Endodermal cell (in vitro differentiated cells): Measurements from ENCODE around the gene HIRA. TPM values are rescaled to one million over a fixed set of nuclear protein-coding genes. Genes with fewer than 3 reads are reported as not detected.

Experiments
- DNase-seq: peaks from one replicate; pipeline ENCODE4 v3.0.0-alpha.2; 2017
- H3K27ac ChIP-seq: 2 replicates; pipeline ENCODE4 v1.5.1; 2013; ENCODE audit warnings: mild to moderate bottlenecking, low read depth, low read length, moderate library complexity
- H3K27me3 ChIP-seq: 2 replicates; pipeline ENCODE4 v1.6.1; 2013; ENCODE audit warnings: mild to moderate bottlenecking, low read length, moderate library complexity; ENCODE audit not compliant: insufficient read depth, control insufficient read depth, poor library complexity, severe bottlenecking
- H3K36me3 ChIP-seq: 2 replicates; pipeline ENCODE4 v1.7.0; 2013; ENCODE audit warnings: mild to moderate bottlenecking, low read length, moderate library complexity; ENCODE audit not compliant: control insufficient read depth, insufficient read depth
- H3K4me1 ChIP-seq: one replicate; pipeline ENCODE4 v1.7.0; 2013; ENCODE audit warnings: low read length; ENCODE audit not compliant: control insufficient read depth, insufficient read depth
- H3K4me3 ChIP-seq: 2 replicates; pipeline ENCODE4 v1.5.1; 2013; ENCODE audit warnings: mild to moderate bottlenecking, low read length, moderate library complexity
- H3K9ac ChIP-seq: 2 replicates; pipeline ENCODE4 v1.6.1; 2013; ENCODE audit warnings: mild to moderate bottlenecking, low read length, moderate library complexity; ENCODE audit not compliant: poor library complexity, severe bottlenecking; ENCODE audit errors: extremely low read depth
- H3K9me3 ChIP-seq: 2 replicates; pipeline ENCODE4 v1.6.1; 2013; ENCODE audit warnings: mild to moderate bottlenecking, low read length, moderate library complexity; ENCODE audit not compliant: control insufficient read depth
- H3K27ac Mint-ChIP-seq: 2 replicates; pipeline ENCODE4 v1.8.0; 2020; ENCODE audit warnings: mixed read lengths
- H3K27me3 Mint-ChIP-seq: 2 replicates; pipeline ENCODE4 v1.8.0; 2021; ENCODE audit warnings: mild to moderate bottlenecking, mixed read lengths; ENCODE audit not compliant: insufficient read depth
- H3K36me3 Mint-ChIP-seq: 2 replicates; pipeline ENCODE4 v1.8.0; 2020; ENCODE audit warnings: low read depth, mixed read lengths
- H3K4me1 Mint-ChIP-seq: 2 replicates; pipeline ENCODE4 v1.8.0; 2020; ENCODE audit warnings: mixed read lengths
- H3K4me3 Mint-ChIP-seq: 2 replicates; pipeline ENCODE4 v1.8.0; 2020; ENCODE audit warnings: mild to moderate bottlenecking, moderate library complexity, mixed read lengths
- H3K9me3 Mint-ChIP-seq: 2 replicates; pipeline ENCODE4 v1.8.0; 2020; ENCODE audit warnings: mild to moderate bottlenecking, mixed read lengths
- CTCF ChIP-seq: fragments of 200-600 bp; sonication (generic); conservative IDR thresholded peaks from 2 replicates; pipeline ENCODE4 v1.5.0; 2021; ENCODE audit warnings: antibody characterized with exemption, mild to moderate bottlenecking
- WGBS, 2 experiments: methylation state at CpG; one replicate each; pipeline versions ENCODE4 v1.1.5 to v1.1.7; 2013; ENCODE audit warnings: missing lambda C conversion rate in 2 of 2, mixed read lengths in 1 of 2; ENCODE audit not compliant: insufficient coverage in 1 of 2, insufficient read length in 1 of 2; 5-methylcytosine and 5-hydroxymethylcytosine counted together
- total RNA-seq, 2 donors: library from RNA; stranded (reverse); fragmentation: NEBNext Ultra II Directional in 1 of 2; extraction: Animal tissue kit (Norgen Biotek cat#: 25700) in 1 of 2; gene quantifications; 2 replicates in 1 of 2; 3 replicates in 1 of 2; pipeline ENCODE4 v1.2.1, GENCODE V29; 2021

HIRA gene
- total RNA-seq, 2 donors from 2014 or later = 44.8 to 46.6 TPM

- no peak for TF ChIP-seq CTCF
- no peak for DNase-seq
- H3K4me3 Mint-ChIP-seq = no peak overlapping the region
- H3K4me1 Mint-ChIP-seq = no peaks in the 10 kb centered on the region
- Histone ChIP-seq H3K9me3 (no peaks in the 10 kb centered on the region), H3K4me1 (no peaks in the 10 kb centered on the region), H3K4me3 (no peak overlapping the region), H3K27ac (no peak overlapping the region), H3K36me3 (peaks cover 77% of the 10 kb centered on the region), H3K27me3 (no peaks in the 10 kb centered on the region), H3K9ac (no peak overlapping the region)
- no peaks in the 10 kb centered on the region for H3K27me3 Mint-ChIP-seq
- no peaks in the 10 kb centered on the region for H3K9me3 Mint-ChIP-seq
- no peak overlapping the region for H3K27ac Mint-ChIP-seq
- 93 to 95% methylated on average over 2 of the region's 2 CpGs for WGBS, 2 experiments
- peaks cover 59% of the 10 kb centered on the region for H3K36me3 Mint-ChIP-seq
Observed at GRCh38 chr22:19360862-19361261, 70.7 kb downstream of the HIRA start.

GRCh38 chr22:19360300-19360792 lies 71.2 kb downstream of the HIRA start:
- peaks cover 79% of the 10 kb centered on the region for H3K36me3 ChIP-seq
- no peaks in the 10 kb centered on the region for H3K27me3 Mint-ChIP-seq
- TF ChIP-seq CTCF = peak; percentile 54
- H3K27ac Mint-ChIP-seq = no peak overlapping the region
- H3K9me3 Mint-ChIP-seq = no peaks in the 10 kb centered on the region
- H3K4me1 ChIP-seq = no peaks in the 10 kb centered on the region
- H3K4me3 ChIP-seq = no peak overlapping the region
- WGBS, 2 experiments = 94 to 97% methylated on average over 5 to 8 of the region's 8 CpGs
- peaks cover 59% of the 10 kb centered on the region for H3K36me3 Mint-ChIP-seq
- no peak overlapping the region for H3K27ac ChIP-seq
- no peak overlapping the region for H3K9ac ChIP-seq
- H3K4me1 Mint-ChIP-seq = no peaks in the 10 kb centered on the region
- H3K27me3 ChIP-seq = no peaks in the 10 kb centered on the region
- peak; percentile 58 for DNase-seq
- H3K9me3 ChIP-seq = no peaks in the 10 kb centered on the region
- no peak overlapping the region for H3K4me3 Mint-ChIP-seq

- no peak overlapping the region for H3K27ac Mint-ChIP-seq
Observed at GRCh38 chr22:19359554-19360299, 71.8 kb downstream of the HIRA start.

More at GRCh38 chr22:19359554-19360299, 71.8 kb downstream of the HIRA start:
- H3K9ac ChIP-seq = no peak overlapping the region
- H3K36me3 ChIP-seq = peaks cover 82% of the 10 kb centered on the region
- Mint-ChIP-seq H3K4me3 (no peak overlapping the region), H3K9me3 (no peaks in the 10 kb centered on the region), H3K36me3 (peaks cover 62% of the 10 kb centered on the region), H3K27me3 (no peaks in the 10 kb centered on the region), H3K4me1 (no peaks in the 10 kb centered on the region)
- no peak for TF ChIP-seq CTCF
- H3K9me3 ChIP-seq = no peaks in the 10 kb centered on the region
- 88 to 94% methylated on average over 4 to 6 of the region's 6 CpGs for WGBS, 2 experiments
- H3K27me3 ChIP-seq = no peaks in the 10 kb centered on the region
- no peak overlapping the region for H3K27ac ChIP-seq
- H3K4me1 ChIP-seq = no peaks in the 10 kb centered on the region
- H3K4me3 ChIP-seq = no peak overlapping the region
- no peak for DNase-seq
